Superior temporal gyrus (tissue), 1 donor: ENCODE results near the gene RNGTT.
A peak's percentile ranks its signal among the peaks of the same experiment; 100 is the strongest.
"Not testable (repeated sequence)": the region's sequence is repeated elsewhere in the genome, so short reads cannot be mapped to it uniquely, and the experiment has no call there.

Source experiments
- DNase-seq: peaks from one replicate; pipeline ENCODE4 v3.0.0-alpha.2; 2016; ENCODE audit errors: extremely low spot score

RNGTT gene

GRCh38 chr6:88910922-88911778 is 52.3 kb downstream of the RNGTT start:
- DNase-seq, result no peak

GRCh38 chr6:88908598-88909548 is 54.5 kb downstream of the RNGTT start:
- no peak for DNase-seq

GRCh38 chr6:88907148-88907547 is 56.3 kb downstream of the RNGTT start:
- DNase-seq, result not testable (repeated sequence)

- no peak for DNase-seq
Observed at GRCh38 chr6:88899569-88900316, 63.7 kb downstream of the RNGTT start.

- no peak for DNase-seq
Observed at GRCh38 chr6:88895911-88896310, 67.5 kb downstream of the RNGTT start.

GRCh38 chr6:88890860-88891845 is 72.3 kb downstream of the RNGTT start:
- DNase-seq, result no peak

- no peak for DNase-seq
Observed at GRCh38 chr6:88890394-88890793, 73.0 kb downstream of the RNGTT start.

- no peak for DNase-seq
Observed at GRCh38 chr6:88884361-88884760, 79.1 kb downstream of the RNGTT start.

- DNase-seq, result no peak
Observed at GRCh38 chr6:88882536-88882935, 80.9 kb downstream of the RNGTT start.

GRCh38 chr6:88881451-88881850 is 82.0 kb downstream of the RNGTT start:
- DNase-seq, result no peak

- DNase-seq, result no peak
Observed at GRCh38 chr6:88880021-88880420, 83.4 kb downstream of the RNGTT start.

- no peak for DNase-seq
Observed at GRCh38 chr6:88877893-88878292, 85.5 kb downstream of the RNGTT start.

GRCh38 chr6:88872962-88873361 is 90.5 kb downstream of the RNGTT start:
- DNase-seq, result no peak

GRCh38 chr6:88871498-88871897 is 91.9 kb downstream of the RNGTT start:
- no peak for DNase-seq

GRCh38 chr6:88870717-88871330 is 92.6 kb downstream of the RNGTT start:
- peak; percentile 89 for DNase-seq

GRCh38 chr6:88869263-88870020 is 94.0 kb downstream of the RNGTT start:
- no peak for DNase-seq

GRCh38 chr6:88867841-88868731 is 95.3 kb downstream of the RNGTT start:
- DNase-seq, result no peak

- DNase-seq, result no peak
Observed at GRCh38 chr6:88866856-88867255, 96.6 kb downstream of the RNGTT start.
